ENCODE measurements around the gene SOD3. TPM values are rescaled to one million over a fixed set of nuclear protein-coding genes. Genes with fewer than 3 reads are reported as not detected.

SOD3 gene
- total and polyA plus RNA-seq, 2 of the 8 experiments (the other 6 are each of a cell fraction or from before 2014, with no cell fraction given): 4.9 TPM

- no peak for TF ChIP-seq CBX5 (IDR thresholded peaks at IDR 0.05; ENCODE audit: low read depth, low read length)
Measured at GRCh38 chr4:24842356-24842755, 47.0 kb downstream of the SOD3 start (continued).
